Measurements from ENCODE around the gene NLGN2.

NLGN2 gene

DNA sequence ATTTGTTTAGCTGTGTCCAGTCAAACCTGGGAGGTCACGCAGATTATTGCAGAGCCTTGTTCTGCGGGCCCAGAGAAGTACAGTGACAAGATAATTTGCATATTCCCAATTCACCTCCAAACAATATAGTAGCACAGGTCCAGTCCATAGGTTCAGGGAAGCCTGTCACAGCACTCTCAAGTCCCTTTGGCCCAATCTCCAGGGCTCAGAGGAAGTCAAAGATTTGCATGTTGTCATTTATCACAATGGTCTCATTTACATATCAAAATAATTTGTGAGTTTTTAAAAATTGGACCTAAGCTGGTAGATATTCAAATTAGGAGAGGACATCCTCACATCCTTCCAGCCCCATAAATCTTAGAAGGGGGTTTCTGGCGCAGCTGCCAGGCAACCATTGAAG, 59.9 kb downstream of the NLGN2 start:
- DNase-seq = no peak

DNA sequence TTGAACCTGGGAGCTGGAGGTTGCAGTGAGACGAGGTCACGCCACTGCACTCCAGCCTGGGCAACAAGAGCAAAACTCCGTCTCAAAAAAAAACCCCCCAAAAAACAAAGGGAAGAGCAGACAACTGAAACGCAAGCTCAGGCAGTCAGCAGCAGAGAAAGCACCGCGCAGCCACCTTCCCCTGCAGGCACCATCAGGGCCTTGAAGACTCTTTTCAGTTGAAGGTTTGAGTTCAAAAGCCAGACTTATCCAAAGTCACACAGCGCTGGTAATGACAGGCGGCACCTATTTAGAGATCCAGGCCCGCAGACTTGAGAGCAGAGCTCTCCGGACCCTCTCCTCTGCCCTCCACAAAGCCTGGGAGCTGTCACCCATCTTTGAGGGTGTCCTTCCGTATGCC, 60.6 kb downstream of the NLGN2 start:
- no peak for DNase-seq

DNA sequence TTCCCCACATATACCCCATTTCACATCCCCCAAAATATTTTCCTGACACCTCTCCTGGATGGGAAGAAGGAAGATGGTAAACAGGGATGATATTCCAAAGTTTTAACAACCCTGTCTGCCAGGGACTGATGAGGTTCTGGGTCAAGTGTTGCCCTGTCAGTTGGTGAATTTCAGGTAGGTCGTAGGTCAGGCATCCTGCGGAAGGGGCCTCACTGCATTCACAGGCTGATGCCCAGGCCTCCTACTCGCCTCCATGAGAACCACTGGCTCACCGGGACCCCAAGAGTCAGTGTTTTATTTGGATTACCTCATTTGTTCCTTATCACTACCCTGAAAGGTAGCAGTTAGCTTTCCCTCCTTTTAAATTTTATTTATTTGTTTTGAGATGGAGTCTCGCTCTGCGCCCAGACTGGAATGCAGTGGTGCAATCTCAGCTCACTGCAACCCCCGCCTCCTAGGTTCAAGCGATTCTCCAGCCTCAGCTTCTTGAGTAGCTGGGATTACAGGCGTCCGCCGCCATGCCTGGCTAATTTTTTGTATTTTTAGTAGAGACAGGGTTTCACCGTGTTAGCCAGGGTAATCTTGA, 61.3 kb downstream of the NLGN2 start:
- DNase-seq = no peak

Data from DMS 273 treated with DMSO at 0.1 percent for 48 hours (cell line).